B cell (primary cell): ENCODE results near the gene SENP1.

Experiments
- CTCF ChIP-seq: fragments of 200-600 bp; IDR thresholded peaks from one replicate; pipeline ENCODE4 v1.8.0; 2022; ENCODE audit warnings: antibody characterized with exemption, mild to moderate bottlenecking
- EZH2 ChIP-seq: IDR thresholded peaks from 2 replicates; pipeline ENCODE4 v1.6.1; 2012; ENCODE audit warnings: borderline replicate concordance, low read depth, mild to moderate bottlenecking, moderate library complexity, low read length; ENCODE audit not compliant: insufficient read depth, poor library complexity, severe bottlenecking

GRCh38 chr12:48015129-48015528, 90.8 kb downstream of the SENP1 start:
- TF ChIP-seq CTCF (no peak), EZH2 (no peak)
